HG02943 (cell line): ENCODE data around the gene AP5Z1.

Source experiments
- ATAC-seq: cut with Tn5 transposase; IDR thresholded peaks from one replicate; pipeline ENCODE4 v1.9.1; 2021; ENCODE audit warnings: mild to moderate bottlenecking, low read depth, moderate library complexity; ENCODE audit not compliant: unreplicated experiment

The AP5Z1 gene

DNA sequence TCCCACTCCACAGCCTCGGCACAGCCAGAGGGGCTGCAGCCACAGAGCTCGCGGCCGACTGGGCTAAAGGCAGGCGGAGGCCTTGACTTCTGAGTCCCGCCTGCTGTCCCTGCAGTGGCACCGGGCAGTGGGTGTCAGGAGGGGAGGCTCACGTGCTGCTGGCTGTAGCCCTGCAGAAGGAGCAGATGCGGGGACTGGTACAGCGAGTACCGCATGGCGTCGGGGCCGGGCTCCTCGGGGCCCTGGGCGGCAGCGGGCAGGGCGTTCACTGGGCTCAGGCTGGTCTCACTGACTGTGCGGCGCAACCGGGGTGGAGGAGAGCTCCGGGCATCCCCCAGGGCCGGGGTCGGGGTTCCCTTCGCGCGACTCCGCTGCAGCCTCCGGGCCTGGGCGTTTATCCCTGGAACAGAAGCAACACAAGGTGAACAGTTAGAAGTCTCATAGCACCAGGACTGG is 60.8 kb downstream of the AP5Z1 start:
- no peak for ATAC-seq

DNA sequence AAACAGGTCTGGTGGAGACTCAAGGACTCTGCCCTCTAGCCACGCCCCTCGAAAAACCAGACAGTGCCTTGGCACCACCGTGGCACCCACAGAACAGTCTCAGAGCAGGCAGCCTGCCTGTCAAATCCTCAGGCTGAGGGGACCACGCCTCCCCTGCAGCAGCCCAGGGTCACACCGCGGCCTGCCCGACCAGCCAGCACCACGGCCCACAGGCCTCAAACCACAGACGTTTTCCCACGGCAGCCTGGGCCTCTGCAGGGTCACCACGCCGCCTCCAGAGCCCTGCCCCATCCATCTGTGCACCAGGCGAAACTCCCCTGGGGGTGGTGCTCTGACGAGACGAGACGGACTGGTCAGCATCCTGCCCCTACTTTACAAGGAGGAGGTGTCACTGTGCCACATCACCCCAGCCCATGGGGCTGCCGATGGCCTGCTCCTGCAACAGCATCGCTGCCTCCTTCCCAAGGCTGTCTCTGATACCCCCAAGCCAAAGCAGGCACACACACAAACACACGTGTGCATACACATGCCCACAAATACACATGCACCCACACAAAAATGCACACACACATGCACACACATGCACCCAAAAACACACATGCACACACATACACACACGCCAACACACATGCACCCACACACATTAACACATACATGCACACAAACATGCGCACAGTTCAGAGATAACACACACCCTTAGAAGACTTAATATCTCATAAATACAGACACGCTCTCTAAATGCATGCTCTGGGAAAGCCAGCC is 61.8 kb downstream of the AP5Z1 start:
- no peak for ATAC-seq

DNA sequence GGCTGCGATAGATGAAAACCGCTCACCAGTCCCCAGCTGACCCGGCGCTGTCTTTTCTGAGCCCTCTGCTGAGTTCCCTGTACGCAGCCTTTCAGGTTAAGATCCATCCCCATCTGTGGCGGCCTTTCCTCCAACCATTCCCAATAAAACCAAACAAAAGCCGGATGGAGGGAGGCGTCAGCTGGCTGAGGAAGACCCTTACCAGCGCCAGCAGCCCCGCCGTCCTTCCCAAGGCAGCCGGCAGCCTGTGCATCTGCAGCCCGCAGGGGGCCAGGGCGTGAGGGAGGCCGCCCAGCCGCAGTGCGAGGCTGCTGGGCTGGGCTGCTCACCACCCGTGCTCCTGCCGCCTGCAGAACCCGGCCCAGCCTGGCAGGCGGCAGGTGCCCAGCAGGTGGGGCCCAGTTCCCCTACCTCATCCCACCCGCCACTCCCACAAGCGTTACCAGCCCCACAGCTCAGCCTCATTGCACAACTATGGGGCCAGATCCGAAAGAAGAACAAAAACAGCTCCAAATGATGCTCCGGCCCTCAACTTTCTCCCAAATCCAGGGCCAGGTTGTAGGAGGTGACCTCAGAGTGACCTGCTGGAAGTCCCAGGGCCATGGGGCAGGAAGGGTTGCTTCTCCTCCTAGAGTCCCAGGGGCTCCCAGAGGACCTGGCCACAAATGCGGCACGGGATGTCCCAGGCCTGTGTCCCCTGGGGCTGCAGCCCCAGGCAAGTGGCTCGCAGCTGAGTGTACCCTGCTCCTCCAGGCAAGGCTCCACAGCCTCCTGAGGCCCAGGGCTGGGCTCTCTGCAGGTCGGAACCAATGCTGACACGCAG is 62.6 kb downstream of the AP5Z1 start:
- ATAC-seq: no peak

DNA sequence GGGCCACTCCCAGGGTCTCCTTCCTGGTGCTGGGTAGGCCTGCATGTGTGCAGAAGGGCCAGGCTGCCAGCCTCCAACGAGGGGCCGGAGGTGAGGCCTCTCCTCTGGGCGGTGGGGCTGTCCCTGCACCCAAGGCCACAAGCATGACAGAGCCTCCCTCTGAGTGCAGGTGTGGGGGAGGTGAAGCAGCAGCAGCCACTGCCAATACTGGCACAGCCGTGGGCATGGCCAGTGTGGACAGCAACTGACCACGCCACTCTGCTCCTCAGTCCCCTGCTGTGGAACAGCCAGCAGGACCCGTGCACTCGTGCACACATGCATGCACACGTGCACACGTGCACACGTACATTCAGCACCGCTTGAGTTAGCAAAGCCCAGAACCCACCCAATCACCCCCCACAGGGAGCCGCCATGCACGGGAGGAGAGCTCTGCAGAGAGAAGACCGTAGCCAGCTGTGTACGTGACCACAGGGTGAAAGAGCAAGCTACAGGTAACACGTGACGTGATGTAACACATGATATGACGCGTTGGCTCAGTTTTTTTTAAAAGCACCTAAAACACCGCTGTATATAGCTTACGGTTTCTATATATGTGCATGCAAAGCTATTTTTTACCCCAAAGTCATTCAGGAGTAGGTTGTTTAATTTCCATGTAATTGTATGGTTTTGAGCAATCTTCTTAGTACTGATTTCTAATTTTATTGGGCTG is 63.4 kb downstream of the AP5Z1 start:
- no peak for ATAC-seq

DNA sequence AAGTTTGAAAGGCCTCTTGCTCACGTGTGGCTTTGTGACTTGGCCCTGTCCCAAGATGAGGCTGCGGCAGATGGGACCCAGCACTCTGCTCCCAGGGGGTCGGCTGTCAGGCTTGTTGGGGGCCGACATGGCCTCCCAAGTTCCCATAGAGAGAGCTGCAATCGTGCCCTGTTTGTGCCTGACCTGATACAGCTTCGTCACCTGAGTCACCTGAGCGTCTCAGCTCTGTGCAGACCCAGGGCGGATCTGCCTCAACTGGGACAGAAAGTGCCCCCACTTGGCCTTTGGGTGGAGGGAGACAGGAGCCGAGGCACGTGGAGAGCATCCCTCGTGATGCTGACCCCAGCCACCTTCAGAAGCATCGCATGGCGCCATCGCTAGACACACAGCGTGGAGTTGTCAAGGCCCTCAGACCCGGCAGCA is 64.7 kb downstream of the AP5Z1 start:
- ATAC-seq: no peak
